ENCODE results near the gene HHAT.

HHAT gene

DNA sequence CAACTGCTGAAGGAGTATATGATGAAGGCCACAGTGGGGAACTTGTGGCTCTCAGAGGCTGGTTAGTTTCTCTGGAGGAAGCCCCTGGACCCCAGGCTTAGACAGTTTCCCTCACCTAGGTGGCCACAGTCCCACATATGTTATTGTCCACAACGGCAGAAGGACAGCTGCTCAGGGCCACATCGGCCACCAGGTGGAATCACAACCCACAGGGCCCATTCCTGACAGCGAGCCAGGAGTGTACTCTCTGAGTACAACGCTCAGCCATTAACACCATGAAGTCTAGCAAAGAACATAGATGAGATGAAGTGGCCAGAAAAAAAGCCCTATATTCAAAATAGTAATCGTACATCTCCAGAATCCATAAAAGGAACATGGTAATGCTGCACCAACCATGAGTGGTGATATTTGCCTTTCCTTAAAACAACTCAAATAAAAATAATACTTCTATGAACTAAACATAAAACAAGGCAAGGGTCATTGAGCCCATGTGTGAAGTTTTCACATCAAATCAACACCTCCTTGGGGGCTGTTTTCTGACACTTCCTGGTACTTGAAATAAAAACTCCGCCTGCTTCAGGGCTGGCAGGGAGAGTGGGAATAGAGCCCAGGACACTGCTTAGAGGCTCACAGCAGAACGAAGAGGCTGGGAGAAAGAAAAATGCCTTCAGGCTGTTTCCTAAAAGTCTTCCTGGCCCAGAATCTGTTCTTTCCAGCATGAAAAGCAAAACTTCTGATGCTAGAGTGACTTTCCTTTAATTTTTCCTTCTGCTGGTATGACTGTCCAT lies 383.3 kb downstream of the HHAT start:
- DNase-seq (ENCODE audit: low read depth in 2 of 2) = no peak

DNA sequence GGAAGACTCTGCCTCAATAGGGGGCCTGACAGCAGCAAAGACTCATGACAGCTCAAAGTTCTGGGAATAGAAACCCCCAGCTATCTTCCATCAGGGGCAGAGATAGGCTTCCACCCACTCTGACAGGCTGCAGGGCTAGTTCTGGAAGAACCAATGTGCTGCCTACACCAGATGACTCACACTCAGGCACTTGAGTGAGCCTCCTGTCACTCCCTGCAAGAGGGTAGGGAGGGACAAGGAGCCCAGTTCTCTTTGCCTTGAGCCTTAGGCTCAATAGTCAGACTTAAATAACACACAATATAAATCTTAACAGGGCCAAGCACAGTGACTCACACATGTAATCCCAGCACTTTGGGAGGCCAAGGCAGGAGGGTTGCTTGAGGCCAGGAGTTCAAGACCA lies 386.4 kb downstream of the HHAT start:
- no peak for DNase-seq (ENCODE audit: low read depth in 2 of 2)

DNA sequence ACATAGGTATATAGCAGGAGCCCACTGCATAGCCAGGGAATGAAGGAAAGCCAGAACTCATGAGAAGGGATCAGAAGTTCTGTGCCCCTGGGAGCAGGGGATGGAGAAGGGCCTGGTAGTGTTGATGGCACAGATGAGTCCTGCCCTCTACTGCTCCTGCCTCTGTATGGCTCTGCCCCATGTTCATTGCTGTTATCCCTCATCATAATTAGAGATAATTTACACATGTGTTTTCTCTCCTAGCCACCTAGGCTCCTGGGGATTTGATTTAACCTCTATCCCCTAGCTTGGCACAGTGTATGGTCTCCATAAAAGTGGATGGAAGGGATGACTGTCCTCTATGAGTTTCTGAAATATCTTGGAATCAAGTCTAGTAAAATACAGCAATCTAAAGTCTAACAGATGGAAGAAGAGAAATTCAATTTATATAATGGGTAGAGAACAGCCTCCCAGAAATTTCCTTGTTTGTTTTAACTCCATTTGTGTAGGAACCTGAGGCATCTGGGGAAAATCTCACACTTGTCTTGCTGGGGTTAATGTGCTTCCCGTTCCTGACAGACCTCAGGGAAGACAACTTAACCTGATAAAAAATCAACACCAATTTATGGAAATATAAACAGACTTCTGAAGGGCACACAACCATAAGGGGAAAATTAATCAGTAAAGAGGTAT lies 393.8 kb downstream of the HHAT start:
- no peak for DNase-seq (ENCODE audit: low read depth in 2 of 2)

DNA sequence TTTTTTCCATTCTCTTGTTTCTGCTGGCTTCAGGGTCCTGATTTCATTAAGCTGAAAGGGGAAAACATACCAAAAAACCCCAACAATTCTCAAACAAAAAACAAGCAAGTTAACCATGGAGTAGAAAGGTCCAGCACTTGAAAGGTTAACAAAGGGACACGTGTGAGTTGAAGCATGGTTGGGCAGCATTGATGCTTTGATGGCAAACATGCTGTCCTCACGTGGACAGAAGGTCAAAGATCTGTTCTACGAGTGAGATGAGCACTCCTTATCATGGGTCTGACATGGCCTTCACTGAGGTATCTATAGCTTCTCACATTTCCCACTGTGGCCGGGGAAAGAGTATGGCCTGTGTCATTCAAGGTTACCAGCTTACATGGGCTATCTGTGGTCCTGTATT lies 394.9 kb downstream of the HHAT start:
- DNase-seq (ENCODE audit: low read depth in 2 of 2) = no peak

DNA sequence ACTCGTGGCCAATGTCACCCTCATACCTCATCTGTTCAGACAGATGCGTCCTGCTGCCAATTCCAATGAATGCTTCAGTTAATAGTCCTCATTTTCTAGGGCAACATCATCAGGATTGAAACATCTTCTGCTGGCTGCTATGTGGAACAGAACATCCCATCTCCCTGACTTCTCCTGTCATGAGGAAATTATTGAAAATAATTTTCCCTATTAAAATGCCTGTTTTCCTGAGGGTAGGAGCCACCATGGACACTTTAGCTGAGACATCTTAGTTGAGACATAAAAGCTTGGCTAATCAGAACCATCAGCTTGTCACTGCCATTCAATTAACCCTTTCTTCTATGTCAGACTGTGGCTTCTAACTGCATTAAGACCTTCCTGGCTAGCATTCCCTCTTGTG lies 396.1 kb downstream of the HHAT start:
- no peak for DNase-seq (ENCODE audit: low read depth in 2 of 2)

Measured in activated CD4-positive, alpha-beta T cell treated with anti-CD3 and anti-CD28 coated beads for 24 hours (primary cell).